ENCODE measurements around the gene SMIM3. TPM values are rescaled to one million over a fixed set of nuclear protein-coding genes. Genes with fewer than 3 reads are reported as not detected.
A peak's percentile ranks its signal among the peaks of the same experiment; 100 is the strongest.

SMIM3 gene
- total and polyA plus RNA-seq, 10 of the 15 experiments (the other 5 are each of a cell fraction or from before 2014, with no cell fraction given) = 1.0 to 14.3 (median 7.7) TPM

DNA sequence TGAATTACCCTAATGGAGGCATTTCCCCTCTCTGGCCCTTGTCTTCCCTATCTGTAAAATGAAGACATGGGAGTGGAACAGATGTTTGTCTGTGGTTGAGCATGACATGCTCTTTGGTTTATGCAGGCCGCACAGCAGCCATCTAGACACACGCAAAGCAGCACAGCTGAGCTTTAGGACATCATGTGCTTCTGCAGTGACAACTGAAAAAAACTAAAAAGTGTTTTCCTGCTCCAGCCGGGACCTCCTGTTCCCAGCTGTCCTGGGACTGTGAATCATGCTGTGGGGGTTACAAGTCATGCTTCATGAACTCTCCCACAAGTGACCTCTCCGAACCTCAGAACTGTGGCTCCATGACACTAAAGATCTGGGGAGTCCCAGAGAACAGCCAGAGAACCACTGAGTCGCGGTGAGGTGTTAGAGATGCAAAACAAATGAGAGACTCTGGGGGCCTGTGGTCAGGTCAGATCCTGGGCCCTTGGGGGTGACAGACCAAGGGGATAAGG is 1.7 kb downstream of the SMIM3 start:
- ChIA-PET SMC1A (ENCODE audit: uncharacterized antibody, unreplicated experiment) (interaction anchor here (0.9 to 2.1 kb wide), 5 partner anchors 12 to 45 kb away, joined by 3 to 7 read pairs (median 3); partner anchors contain the start of gene DCTN4), RAD21 (ENCODE audit: unreplicated experiment) (interaction anchor here (0.7 to 1.5 kb wide), 5 partner anchors 9 to 126 kb away, joined by 3 to 4 read pairs (median 3); partner anchors contain the start of gene RBM22), POLR2A (interaction anchor here (1.0 to 1.9 kb wide), 2 partner anchors 9 to 54 kb away, joined by 3 to 5 read pairs; no protein-coding TSS in a partner anchor), CTCF (interaction anchor here (1.0 to 2.2 kb wide), 7 partner anchors 22 to 385 kb away, joined by 3 to 10 read pairs (median 6); partner anchors contain the start of gene RBM22)
- in situ Hi-C loops (cut with MboI) = no loop called here
- peak overlapping the region; percentile 30; the same call in 1 of the 2 replicates for H3K9ac ChIP-seq (ENCODE audit: control insufficient read depth, insufficient read depth, low read length)
- intact Hi-C loops (cut with micrococcal nuclease; ENCODE audit: unreplicated experiment) = loop anchor here (1.0 to 10.0 kb wide), 6 partner anchors 21 to 475 kb away; partner anchors contain the start of genes ANXA6, DCTN4 and GM2A
- WGBS (ENCODE audit: insufficient coverage, insufficient replicate concordance, low lambda C conversion rate, missing lambda C conversion rate) = 2% methylated on average over 5 of the region's 6 CpGs
- H3K4me1 ChIP-seq (ENCODE audit: control insufficient read depth, insufficient read depth, low read length) = peaks cover 30% of the 10 kb centered on the region
- peak overlapping the region; percentile 95 for H3K4me2 ChIP-seq (ENCODE audit: control insufficient read depth, insufficient read depth)
- no peaks in the 10 kb centered on the region for H3K27me3 ChIP-seq (replicated peaks in 1 of 2; ENCODE audit: control insufficient read depth in 2 of 2, insufficient read depth in 2 of 2, low read length in 1 of 2)
- ATAC-seq = peak; percentile 73
- H4K20me1 ChIP-seq (ENCODE audit: control insufficient read depth, insufficient read depth) = no peaks in the 10 kb centered on the region
- H3K4me3 ChIP-seq = peak overlapping the region; percentile 77; the same call in 1 of the 2 replicates
- H2AFZ ChIP-seq (ENCODE audit: control insufficient read depth, low read depth, low read length) = no peak overlapping the region; the same call in 1 of the 2 replicates
- peaks cover 40% of the 10 kb centered on the region for H3K79me2 ChIP-seq (ENCODE audit: control insufficient read depth, insufficient read depth, low read length)
- peak; percentile 81 for FAIRE-seq
- peak; percentile 81 for DNase-seq (ENCODE audit: low read depth, low spot score)
- H3K9me3 ChIP-seq (replicated peaks; ENCODE audit: control insufficient read depth, insufficient read depth, low read length) = no peaks in the 10 kb centered on the region
- peak overlapping the region; percentile 78 for H3K27ac ChIP-seq (ENCODE audit: control insufficient read depth, insufficient read depth)
- H3K36me3 ChIP-seq (ENCODE audit: control insufficient read depth in 2 of 2, insufficient read depth in 2 of 2, low read length in 1 of 2) = no peaks in the 10 kb centered on the region
- no TSS peak for BruUV-seq (replicated peaks)
- TF ChIP-seq SIX5 (IDR thresholded peaks at IDR 0.05; ENCODE audit: low read depth, low read length, severe bottlenecking) (no peak), PAX5 (IDR thresholded peaks at IDR 0.05; ENCODE audit: borderline replicate concordance, low read depth, low read length) (peak; percentile 97), ESRRA (IDR thresholded peaks at IDR 0.05; ENCODE audit: low read length) (no peak), RELB (IDR thresholded peaks at IDR 0.05; ENCODE audit: low read depth) (peak; percentile 83), ASH2L (IDR thresholded peaks at IDR 0.05; ENCODE audit: borderline replicate concordance, low read depth) (no peak), RAD21 (IDR thresholded peaks at IDR 0.05; ENCODE audit: insufficient read depth, low read depth, low read length) (no peak), NFYB (IDR thresholded peaks at IDR 0.05; ENCODE audit: insufficient read depth, low read depth, low read length) (no peak), ZBTB4 (CRISPR knock-in tag; IDR thresholded peaks at IDR 0.05) (no peak), ZBED1 (IDR thresholded peaks at IDR 0.05; ENCODE audit: borderline replicate concordance) (peak; percentile 80; the same call in 1 of the 2 replicates)
- TF ChIP-seq, protein P1, sequence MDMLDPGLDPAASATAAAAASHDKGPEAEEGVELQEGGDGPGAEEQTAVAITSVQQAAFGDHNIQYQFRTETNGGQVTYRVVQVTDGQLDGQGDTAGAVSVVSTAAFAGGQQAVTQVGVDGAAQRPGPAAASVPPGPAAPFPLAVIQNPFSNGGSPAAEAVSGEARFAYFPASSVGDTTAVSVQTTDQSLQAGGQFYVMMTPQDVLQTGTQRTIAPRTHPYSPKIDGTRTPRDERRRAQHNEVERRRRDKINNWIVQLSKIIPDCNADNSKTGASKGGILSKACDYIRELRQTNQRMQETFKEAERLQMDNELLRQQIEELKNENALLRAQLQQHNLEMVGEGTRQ (IDR thresholded peaks at IDR 0.05; ENCODE audit: borderline replicate concordance, low read depth, low read length) = no peak
- TF ChIP-seq, protein P2, sequence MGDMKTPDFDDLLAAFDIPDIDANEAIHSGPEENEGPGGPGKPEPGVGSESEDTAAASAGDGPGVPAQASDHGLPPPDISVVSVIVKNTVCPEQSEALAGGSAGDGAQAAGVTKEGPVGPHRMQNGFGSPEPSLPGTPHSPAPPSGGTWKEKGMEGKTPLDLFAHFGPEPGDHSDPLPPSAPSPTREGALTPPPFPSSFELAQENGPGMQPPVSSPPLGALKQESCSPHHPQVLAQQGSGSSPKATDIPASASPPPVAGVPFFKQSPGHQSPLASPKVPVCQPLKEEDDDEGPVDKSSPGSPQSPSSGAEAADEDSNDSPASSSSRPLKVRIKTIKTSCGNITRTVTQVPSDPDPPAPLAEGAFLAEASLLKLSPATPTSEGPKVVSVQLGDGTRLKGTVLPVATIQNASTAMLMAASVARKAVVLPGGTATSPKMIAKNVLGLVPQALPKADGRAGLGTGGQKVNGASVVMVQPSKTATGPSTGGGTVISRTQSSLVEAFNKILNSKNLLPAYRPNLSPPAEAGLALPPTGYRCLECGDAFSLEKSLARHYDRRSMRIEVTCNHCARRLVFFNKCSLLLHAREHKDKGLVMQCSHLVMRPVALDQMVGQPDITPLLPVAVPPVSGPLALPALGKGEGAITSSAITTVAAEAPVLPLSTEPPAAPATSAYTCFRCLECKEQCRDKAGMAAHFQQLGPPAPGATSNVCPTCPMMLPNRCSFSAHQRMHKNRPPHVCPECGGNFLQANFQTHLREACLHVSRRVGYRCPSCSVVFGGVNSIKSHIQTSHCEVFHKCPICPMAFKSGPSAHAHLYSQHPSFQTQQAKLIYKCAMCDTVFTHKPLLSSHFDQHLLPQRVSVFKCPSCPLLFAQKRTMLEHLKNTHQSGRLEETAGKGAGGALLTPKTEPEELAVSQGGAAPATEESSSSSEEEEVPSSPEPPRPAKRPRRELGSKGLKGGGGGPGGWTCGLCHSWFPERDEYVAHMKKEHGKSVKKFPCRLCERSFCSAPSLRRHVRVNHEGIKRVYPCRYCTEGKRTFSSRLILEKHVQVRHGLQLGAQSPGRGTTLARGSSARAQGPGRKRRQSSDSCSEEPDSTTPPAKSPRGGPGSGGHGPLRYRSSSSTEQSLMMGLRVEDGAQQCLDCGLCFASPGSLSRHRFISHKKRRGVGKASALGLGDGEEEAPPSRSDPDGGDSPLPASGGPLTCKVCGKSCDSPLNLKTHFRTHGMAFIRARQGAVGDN (IDR thresholded peaks at IDR 0.05) = 0 out of 2 replicates have a peak, but pooled peaks have one; percentile 24

Measured in GM12878 (cell line).